ENCODE measurements around the gene RENBP. TPM values are rescaled to one million over a fixed set of nuclear protein-coding genes. Genes with fewer than 3 reads are reported as not detected.

The RENBP gene
- total and polyA plus RNA-seq, 2 of the 13 experiments (the other 11 are each of a cell fraction or from before 2014, with no cell fraction given), result 1.4 to 2.6 TPM

DNA sequence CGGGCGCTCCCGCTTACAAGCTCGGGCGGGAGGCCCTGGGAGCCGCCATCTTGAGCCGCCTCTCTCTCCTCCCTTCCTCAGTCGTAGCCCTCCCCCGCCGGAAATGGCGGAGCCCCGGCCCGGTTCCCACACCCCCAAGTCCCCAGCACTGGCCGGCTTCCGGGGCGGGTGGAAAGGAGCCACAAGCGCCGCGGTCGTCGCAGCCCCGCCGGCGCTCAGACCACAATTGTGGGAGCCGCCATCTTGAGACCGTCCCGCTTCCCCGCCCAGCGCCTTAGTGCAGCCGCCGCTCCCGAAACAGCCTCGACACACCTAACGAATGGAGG, 26.6 kb upstream of the RENBP start (continued):
- TF ChIP-seq, protein P1, sequence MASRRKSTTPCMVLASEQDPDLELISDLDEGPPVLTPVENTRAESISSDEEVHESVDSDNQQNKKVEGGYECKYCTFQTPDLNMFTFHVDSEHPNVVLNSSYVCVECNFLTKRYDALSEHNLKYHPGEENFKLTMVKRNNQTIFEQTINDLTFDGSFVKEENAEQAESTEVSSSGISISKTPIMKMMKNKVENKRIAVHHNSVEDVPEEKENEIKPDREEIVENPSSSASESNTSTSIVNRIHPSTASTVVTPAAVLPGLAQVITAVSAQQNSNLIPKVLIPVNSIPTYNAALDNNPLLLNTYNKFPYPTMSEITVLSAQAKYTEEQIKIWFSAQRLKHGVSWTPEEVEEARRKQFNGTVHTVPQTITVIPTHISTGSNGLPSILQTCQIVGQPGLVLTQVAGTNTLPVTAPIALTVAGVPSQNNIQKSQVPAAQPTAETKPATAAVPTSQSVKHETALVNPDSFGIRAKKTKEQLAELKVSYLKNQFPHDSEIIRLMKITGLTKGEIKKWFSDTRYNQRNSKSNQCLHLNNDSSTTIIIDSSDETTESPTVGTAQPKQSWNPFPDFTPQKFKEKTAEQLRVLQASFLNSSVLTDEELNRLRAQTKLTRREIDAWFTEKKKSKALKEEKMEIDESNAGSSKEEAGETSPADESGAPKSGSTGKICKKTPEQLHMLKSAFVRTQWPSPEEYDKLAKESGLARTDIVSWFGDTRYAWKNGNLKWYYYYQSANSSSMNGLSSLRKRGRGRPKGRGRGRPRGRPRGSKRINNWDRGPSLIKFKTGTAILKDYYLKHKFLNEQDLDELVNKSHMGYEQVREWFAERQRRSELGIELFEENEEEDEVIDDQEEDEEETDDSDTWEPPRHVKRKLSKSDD (CRISPR knock-in tag; IDR thresholded peaks at IDR 0.05; ENCODE audit: low read depth), result no peak
- no peak for TF ChIP-seq POGZ (CRISPR knock-in tag; IDR thresholded peaks at IDR 0.05)
- TF ChIP-seq IKZF4 (CRISPR knock-in tag; IDR thresholded peaks at IDR 0.05; ENCODE audit: borderline replicate concordance, low read depth, not compliant biosample characterization), result no peak
- no peak for TF ChIP-seq SP140L (CRISPR knock-in tag; IDR thresholded peaks at IDR 0.05; ENCODE audit: borderline replicate concordance)
- TF ChIP-seq ZNF333 (CRISPR knock-in tag; IDR thresholded peaks at IDR 0.05; ENCODE audit: borderline replicate concordance), result no peak
- no peak for TF ChIP-seq MIER3 (CRISPR knock-in tag; IDR thresholded peaks at IDR 0.05; ENCODE audit: borderline replicate concordance)
- TF ChIP-seq, protein P2, sequence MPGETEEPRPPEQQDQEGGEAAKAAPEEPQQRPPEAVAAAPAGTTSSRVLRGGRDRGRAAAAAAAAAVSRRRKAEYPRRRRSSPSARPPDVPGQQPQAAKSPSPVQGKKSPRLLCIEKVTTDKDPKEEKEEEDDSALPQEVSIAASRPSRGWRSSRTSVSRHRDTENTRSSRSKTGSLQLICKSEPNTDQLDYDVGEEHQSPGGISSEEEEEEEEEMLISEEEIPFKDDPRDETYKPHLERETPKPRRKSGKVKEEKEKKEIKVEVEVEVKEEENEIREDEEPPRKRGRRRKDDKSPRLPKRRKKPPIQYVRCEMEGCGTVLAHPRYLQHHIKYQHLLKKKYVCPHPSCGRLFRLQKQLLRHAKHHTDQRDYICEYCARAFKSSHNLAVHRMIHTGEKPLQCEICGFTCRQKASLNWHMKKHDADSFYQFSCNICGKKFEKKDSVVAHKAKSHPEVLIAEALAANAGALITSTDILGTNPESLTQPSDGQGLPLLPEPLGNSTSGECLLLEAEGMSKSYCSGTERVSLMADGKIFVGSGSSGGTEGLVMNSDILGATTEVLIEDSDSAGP (CRISPR knock-in tag; IDR thresholded peaks at IDR 0.05; ENCODE audit: borderline replicate concordance), result no peak
- TF ChIP-seq FOXO1 (CRISPR knock-in tag; IDR thresholded peaks at IDR 0.05), result no peak
- 0 out of 2 replicates have a peak, but pooled peaks have one; percentile 38 for TF ChIP-seq GATAD1 (CRISPR knock-in tag; IDR thresholded peaks at IDR 0.05)
- no peak for TF ChIP-seq ZNF614 (CRISPR knock-in tag; IDR thresholded peaks at IDR 0.05; ENCODE audit: borderline replicate concordance)
- no peak for TF ChIP-seq ZFY (CRISPR knock-in tag; IDR thresholded peaks at IDR 0.05)
- TF ChIP-seq RORA (CRISPR knock-in tag; IDR thresholded peaks at IDR 0.05), result no peak
- no peak; the same call in 1 of the 2 replicates for TF ChIP-seq POLR2G (IDR thresholded peaks at IDR 0.05; ENCODE audit: low read depth, low read length)
- TF ChIP-seq HNF4G (IDR thresholded peaks at IDR 0.05; ENCODE audit: borderline replicate concordance, low read depth, low read length), result no peak
- no peak for TF ChIP-seq HNF4G (CRISPR knock-in tag; IDR thresholded peaks at IDR 0.05; ENCODE audit: borderline replicate concordance, low read depth)
- TF ChIP-seq ZBTB7B (CRISPR knock-in tag; IDR thresholded peaks at IDR 0.05), result no peak
- TF ChIP-seq, protein P3, sequence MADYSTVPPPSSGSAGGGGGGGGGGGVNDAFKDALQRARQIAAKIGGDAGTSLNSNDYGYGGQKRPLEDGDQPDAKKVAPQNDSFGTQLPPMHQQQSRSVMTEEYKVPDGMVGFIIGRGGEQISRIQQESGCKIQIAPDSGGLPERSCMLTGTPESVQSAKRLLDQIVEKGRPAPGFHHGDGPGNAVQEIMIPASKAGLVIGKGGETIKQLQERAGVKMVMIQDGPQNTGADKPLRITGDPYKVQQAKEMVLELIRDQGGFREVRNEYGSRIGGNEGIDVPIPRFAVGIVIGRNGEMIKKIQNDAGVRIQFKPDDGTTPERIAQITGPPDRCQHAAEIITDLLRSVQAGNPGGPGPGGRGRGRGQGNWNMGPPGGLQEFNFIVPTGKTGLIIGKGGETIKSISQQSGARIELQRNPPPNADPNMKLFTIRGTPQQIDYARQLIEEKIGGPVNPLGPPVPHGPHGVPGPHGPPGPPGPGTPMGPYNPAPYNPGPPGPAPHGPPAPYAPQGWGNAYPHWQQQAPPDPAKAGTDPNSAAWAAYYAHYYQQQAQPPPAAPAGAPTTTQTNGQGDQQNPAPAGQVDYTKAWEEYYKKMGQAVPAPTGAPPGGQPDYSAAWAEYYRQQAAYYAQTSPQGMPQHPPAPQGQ (CRISPR knock-in tag; IDR thresholded peaks at IDR 0.05; ENCODE audit: borderline replicate concordance), result no peak
- no peak for TF ChIP-seq ZNF33B (CRISPR knock-in tag; IDR thresholded peaks at IDR 0.05)
- TF ChIP-seq, protein P4, sequence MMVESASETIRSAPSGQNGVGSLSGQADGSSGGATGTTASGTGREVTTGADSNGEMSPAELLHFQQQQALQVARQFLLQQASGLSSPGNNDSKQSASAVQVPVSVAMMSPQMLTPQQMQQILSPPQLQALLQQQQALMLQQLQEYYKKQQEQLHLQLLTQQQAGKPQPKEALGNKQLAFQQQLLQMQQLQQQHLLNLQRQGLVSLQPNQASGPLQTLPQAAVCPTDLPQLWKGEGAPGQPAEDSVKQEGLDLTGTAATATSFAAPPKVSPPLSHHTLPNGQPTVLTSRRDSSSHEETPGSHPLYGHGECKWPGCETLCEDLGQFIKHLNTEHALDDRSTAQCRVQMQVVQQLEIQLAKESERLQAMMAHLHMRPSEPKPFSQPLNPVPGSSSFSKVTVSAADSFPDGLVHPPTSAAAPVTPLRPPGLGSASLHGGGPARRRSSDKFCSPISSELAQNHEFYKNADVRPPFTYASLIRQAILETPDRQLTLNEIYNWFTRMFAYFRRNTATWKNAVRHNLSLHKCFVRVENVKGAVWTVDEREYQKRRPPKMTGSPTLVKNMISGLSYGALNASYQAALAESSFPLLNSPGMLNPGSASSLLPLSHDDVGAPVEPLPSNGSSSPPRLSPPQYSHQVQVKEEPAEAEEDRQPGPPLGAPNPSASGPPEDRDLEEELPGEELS (CRISPR knock-in tag; IDR thresholded peaks at IDR 0.05), result no peak
- TF ChIP-seq ZNF143 (CRISPR knock-in tag; IDR thresholded peaks at IDR 0.05), result no peak
- TF ChIP-seq ZNF775 (CRISPR knock-in tag; IDR thresholded peaks at IDR 0.05; ENCODE audit: borderline replicate concordance), result no peak
- no peak for TF ChIP-seq MEF2D (CRISPR knock-in tag; IDR thresholded peaks at IDR 0.05)
- TF ChIP-seq ZNF773 (CRISPR knock-in tag; IDR thresholded peaks at IDR 0.05; ENCODE audit: borderline replicate concordance), result no peak
- no peak for TF ChIP-seq ZNF292 (CRISPR knock-in tag; IDR thresholded peaks at IDR 0.05; ENCODE audit: borderline replicate concordance, low read depth)

Measured in HepG2 (cell line).